Measurements from ENCODE around the gene CMIP. TPM values are rescaled to one million over a fixed set of nuclear protein-coding genes. Genes with fewer than 3 reads are reported as not detected.
A peak's percentile ranks its signal among the peaks of the same experiment; 100 is the strongest.

CMIP gene
- total and polyA plus RNA-seq, 7 donors = 11.0 to 60.3 (median 20.4) TPM

DNA sequence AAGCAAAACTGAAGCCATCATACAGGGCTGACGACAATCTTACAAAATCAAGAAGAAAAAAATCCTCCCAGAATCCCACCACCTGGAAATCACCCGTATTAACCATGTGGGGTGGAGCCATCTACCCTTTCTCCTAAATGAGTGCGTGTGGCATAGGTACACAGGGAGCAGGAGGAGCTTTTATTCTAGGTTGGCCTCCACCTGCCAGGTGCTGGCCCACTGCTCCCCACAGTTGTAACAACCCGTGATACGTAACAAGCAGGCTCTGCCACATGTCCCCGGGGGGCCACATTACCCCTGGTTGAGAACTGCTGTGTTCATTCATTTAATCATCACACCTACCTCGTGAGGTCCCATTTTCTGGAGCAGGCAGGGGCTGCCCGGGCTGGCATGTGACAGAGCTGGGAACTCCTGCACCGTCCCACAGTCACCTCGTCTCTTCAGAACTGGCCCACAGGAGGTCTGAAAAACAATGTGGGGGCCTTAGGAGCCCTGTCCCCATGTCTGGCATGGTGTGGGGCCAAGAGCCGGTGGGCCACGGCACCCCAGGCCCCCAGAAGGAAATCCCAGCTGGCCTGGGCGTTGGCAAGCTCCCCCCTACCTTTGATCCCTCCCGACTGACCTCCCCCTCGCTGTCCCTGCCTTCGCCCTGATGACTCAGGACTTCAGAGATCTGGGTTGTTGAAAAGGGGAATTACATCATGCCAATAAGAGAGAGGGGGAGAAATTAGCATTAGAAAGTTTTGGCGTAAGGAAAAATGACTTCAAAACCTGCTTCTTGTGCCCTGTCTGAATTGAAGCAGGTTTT is 12.9 kb downstream of the CMIP start:
- Histone ChIP-seq H3K27me3 (no peaks in the 10 kb centered on the region), H3K4me3 (no peak overlapping the region), H3K4me1 (peaks cover 0 to 49% (median 29%) of the 10 kb centered on the region in 4 donors), H3K27ac (peak overlapping the region in 1 of 4 donors; percentile 34), H3K9me3 (no peaks in the 10 kb centered on the region), H3K36me3 (peaks cover 0 to 15% (median 2%) of the 10 kb centered on the region in 4 donors)
- 16 to 46% methylated on average over 17 of the region's 17 CpGs for WGBS, 2 donors
- no peak for DNase-seq
- intact Hi-C loops (cut with DNase I) = no loop called here
- TF ChIP-seq POLR2AphosphoS5 (IDR thresholded peaks at IDR 0.05) (no peak), EP300 (IDR thresholded peaks at IDR 0.05) (no peak), POLR2A (IDR thresholded peaks at IDR 0.05) (no peak)
- TF ChIP-seq, protein P1, sequence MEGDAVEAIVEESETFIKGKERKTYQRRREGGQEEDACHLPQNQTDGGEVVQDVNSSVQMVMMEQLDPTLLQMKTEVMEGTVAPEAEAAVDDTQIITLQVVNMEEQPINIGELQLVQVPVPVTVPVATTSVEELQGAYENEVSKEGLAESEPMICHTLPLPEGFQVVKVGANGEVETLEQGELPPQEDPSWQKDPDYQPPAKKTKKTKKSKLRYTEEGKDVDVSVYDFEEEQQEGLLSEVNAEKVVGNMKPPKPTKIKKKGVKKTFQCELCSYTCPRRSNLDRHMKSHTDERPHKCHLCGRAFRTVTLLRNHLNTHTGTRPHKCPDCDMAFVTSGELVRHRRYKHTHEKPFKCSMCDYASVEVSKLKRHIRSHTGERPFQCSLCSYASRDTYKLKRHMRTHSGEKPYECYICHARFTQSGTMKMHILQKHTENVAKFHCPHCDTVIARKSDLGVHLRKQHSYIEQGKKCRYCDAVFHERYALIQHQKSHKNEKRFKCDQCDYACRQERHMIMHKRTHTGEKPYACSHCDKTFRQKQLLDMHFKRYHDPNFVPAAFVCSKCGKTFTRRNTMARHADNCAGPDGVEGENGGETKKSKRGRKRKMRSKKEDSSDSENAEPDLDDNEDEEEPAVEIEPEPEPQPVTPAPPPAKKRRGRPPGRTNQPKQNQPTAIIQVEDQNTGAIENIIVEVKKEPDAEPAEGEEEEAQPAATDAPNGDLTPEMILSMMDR (IDR thresholded peaks at IDR 0.05) = no peak

DNA sequence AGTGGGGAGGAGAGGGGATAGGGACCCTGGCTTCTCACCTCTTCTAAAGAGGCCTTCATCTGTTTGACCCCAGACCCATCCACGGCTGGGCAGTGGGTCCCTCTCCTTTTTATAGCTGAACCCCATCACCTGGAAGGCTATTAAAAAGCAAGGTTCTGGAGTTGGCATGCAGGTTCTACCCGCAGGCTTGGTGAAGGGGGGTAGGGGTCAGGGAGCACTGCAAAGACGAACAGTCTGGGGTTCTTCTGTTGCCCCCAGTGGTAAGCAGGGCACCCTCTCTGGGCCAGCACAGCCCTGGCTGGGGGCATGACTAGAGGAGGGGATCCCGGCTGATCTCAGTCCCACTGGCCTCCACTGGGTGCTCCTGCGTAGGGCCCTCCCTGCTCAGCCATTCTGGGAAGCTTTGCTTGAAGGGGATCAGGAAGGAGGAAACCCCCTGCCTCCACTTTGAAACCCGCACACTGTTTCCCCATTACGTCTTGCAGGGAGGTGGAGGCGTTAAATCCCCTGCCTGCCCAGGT is 13.6 kb downstream of the CMIP start:
- no peak for DNase-seq
- peaks cover 0 to 15% (median 2%) of the 10 kb centered on the region in 4 donors for H3K36me3 ChIP-seq
- no peak overlapping the region for H3K4me3 ChIP-seq
- H3K27ac ChIP-seq = peak overlapping the region in 1 of 4 donors; percentile 34
- intact Hi-C loops (cut with DNase I) = no loop called here
- 67 to 82% methylated on average over 8 of the region's 8 CpGs for WGBS, 2 donors
- no peaks in the 10 kb centered on the region for H3K9me3 ChIP-seq
- no peaks in the 10 kb centered on the region for H3K27me3 ChIP-seq
- no peak for TF ChIP-seq EP300 (IDR thresholded peaks at IDR 0.05)
- no peak for TF ChIP-seq POLR2AphosphoS5 (IDR thresholded peaks at IDR 0.05)
- peaks cover 0 to 45% (median 25%) of the 10 kb centered on the region in 4 donors for H3K4me1 ChIP-seq

DNA sequence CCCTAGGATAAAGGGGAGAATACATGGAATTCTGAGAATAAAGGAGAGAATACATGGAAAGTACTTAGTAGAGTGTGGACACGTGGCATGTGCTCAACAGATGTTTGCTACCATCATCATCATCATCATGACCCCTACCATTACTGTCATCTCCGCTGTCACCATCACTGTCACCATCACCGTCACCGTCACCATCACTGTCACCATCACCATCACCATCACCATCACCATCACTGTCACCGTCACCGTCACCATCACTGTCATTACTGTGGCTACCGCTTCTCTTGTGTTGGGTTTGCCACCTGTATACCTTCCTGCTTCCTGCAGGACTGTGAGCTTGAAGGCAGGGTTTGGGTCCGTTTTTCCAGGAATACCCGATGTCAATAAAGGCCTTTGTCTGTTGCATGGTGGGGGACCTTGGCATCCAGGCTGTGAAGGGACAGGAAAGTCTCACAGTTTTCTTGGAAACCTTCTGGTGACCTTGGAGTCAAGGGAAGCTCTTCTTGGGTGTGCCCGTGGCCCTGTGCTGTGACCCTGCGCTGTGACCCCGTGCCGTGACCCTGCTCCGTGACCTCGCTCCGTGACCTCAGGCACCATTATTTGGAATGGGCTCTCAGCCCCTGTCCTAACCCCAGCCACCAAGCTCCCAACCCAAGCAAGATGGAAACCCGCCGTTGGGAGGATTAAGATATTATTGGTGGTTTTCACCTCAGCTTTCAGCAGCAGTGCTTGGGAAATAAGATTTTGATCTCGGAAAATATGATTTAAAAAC is 14.4 kb downstream of the CMIP start:
- Histone ChIP-seq H3K4me1 (peaks cover 0 to 37% (median 19%) of the 10 kb centered on the region in 4 donors), H3K36me3 (peaks cover 0 to 15% (median 2%) of the 10 kb centered on the region in 4 donors)
- no peak for DNase-seq

DNA sequence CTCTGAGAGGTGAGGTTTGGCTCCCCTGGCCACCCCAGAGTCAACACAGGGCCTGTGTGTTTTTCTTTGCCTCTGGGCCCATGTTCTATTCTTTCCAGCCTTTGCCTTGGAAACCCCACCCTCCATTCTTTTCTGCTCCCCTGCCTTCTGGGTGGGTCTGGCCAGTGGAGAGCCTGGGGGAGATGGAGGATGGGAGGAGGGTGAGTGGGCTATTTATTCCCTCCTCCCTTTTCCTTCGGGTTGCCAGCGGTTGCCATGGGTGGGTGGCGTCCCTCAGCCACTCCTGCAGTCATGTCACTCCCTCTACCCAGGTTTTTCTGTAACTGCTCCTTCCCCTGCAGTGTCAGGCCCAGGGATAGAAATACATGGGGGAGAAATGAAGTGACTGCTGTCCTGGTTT is 15.5 kb downstream of the CMIP start:
- intact Hi-C loops (cut with DNase I) = no loop called here

More for the DNA sequence above, 14.4 kb downstream of the CMIP start:
- Histone ChIP-seq H3K27ac (no peak overlapping the region), H3K27me3 (no peaks in the 10 kb centered on the region), H3K9me3 (no peaks in the 10 kb centered on the region), H3K4me3 (no peak overlapping the region)
- intact Hi-C loops (cut with DNase I) = no loop called here
- TF ChIP-seq POLR2AphosphoS5 (IDR thresholded peaks at IDR 0.05) (no peak), EP300 (IDR thresholded peaks at IDR 0.05) (no peak), POLR2A (IDR thresholded peaks at IDR 0.05) (no peak)
- TF ChIP-seq, protein P1 (IDR thresholded peaks at IDR 0.05) = no peak
- 92 to 93% methylated on average over 19 of the region's 19 CpGs for WGBS, 2 donors

More for the DNA sequence above, 15.5 kb downstream of the CMIP start:
- 62 to 75% methylated on average over 3 of the region's 3 CpGs for WGBS, 2 donors
- H3K27me3 ChIP-seq = no peaks in the 10 kb centered on the region
- TF ChIP-seq POLR2AphosphoS5 (IDR thresholded peaks at IDR 0.05) (no peak), POLR2A (IDR thresholded peaks at IDR 0.05) (no peak), EP300 (IDR thresholded peaks at IDR 0.05) (no peak)
- TF ChIP-seq, protein P1 (IDR thresholded peaks at IDR 0.05) = no peak
- no peak overlapping the region for H3K4me3 ChIP-seq
- H3K27ac ChIP-seq = no peak overlapping the region
- no peaks in the 10 kb centered on the region for H3K9me3 ChIP-seq
- DNase-seq = no peak
- H3K36me3 ChIP-seq = peaks cover 0 to 15% (median 2%) of the 10 kb centered on the region in 4 donors
- peaks cover 0 to 37% (median 18%) of the 10 kb centered on the region in 4 donors for H3K4me1 ChIP-seq

Data from sigmoid colon (tissue), 7 donors.